Skeletal muscle satellite cell (primary cell): ENCODE data around the gene MUC13.

Experiments used
- H3K27me3 ChIP-seq: 2 replicates; pipeline ENCODE4 v1.7.0; 2013; ENCODE audit warnings: low read length; ENCODE audit not compliant: control insufficient read depth, insufficient read depth
- H3K36me3 ChIP-seq: 2 replicates; pipeline ENCODE4 v1.7.0; 2013; ENCODE audit warnings: mild to moderate bottlenecking, control low read depth, low read length; ENCODE audit not compliant: insufficient read depth
- H3K4me1 ChIP-seq: 2 replicates; pipeline ENCODE4 v1.7.0; 2013; ENCODE audit warnings: low read length; ENCODE audit not compliant: control insufficient read depth, insufficient read depth
- H3K4me2 ChIP-seq: 2 replicates; pipeline ENCODE4 v1.7.0; 2013; ENCODE audit warnings: mild to moderate bottlenecking, low read length
- H3K4me3 ChIP-seq: 2 replicates; pipeline ENCODE4 v1.7.0; 2013; ENCODE audit warnings: low read length
- H3K9ac ChIP-seq: 2 replicates; pipeline ENCODE4 v1.7.0; 2013; ENCODE audit warnings: mild to moderate bottlenecking, low read depth, low read length, moderate library complexity
- H3K9me3 ChIP-seq: replicated peaks from 2 replicates; pipeline ENCODE4 v1.7.0; 2013; ENCODE audit warnings: mild to moderate bottlenecking, control low read depth, low read length

MUC13 gene

GRCh38 chr3:124923833-124924232 lies 10.7 kb downstream of the MUC13 start:
- no peaks in the 10 kb centered on the region for H3K4me1 ChIP-seq

GRCh38 chr3:124920718-124921117 lies 13.8 kb downstream of the MUC13 start:
- no peaks in the 10 kb centered on the region for H3K9me3 ChIP-seq
- H3K36me3 ChIP-seq = no peaks in the 10 kb centered on the region
- no peak overlapping the region for H3K4me2 ChIP-seq
- no peak overlapping the region for H3K4me3 ChIP-seq
- no peaks in the 10 kb centered on the region for H3K4me1 ChIP-seq
- peaks cover 8% of the 10 kb centered on the region for H3K27me3 ChIP-seq
- H3K9ac ChIP-seq = no peak overlapping the region

More at GRCh38 chr3:124923833-124924232, 10.7 kb downstream of the MUC13 start:
- Histone ChIP-seq H3K9ac (no peak overlapping the region), H3K9me3 (no peaks in the 10 kb centered on the region), H3K4me2 (no peak overlapping the region), H3K4me3 (no peak overlapping the region), H3K36me3 (no peaks in the 10 kb centered on the region), H3K27me3 (no peaks in the 10 kb centered on the region)

GRCh38 chr3:124919756-124920155 lies 14.8 kb downstream of the MUC13 start:
- peaks cover 8% of the 10 kb centered on the region for H3K27me3 ChIP-seq
- H3K4me2 ChIP-seq = no peak overlapping the region
- no peaks in the 10 kb centered on the region for H3K4me1 ChIP-seq
- no peak overlapping the region for H3K4me3 ChIP-seq
- H3K36me3 ChIP-seq = no peaks in the 10 kb centered on the region
- no peak overlapping the region for H3K9ac ChIP-seq
- no peaks in the 10 kb centered on the region for H3K9me3 ChIP-seq

- H3K27me3 ChIP-seq = peaks cover 8% of the 10 kb centered on the region
- no peak overlapping the region for H3K4me2 ChIP-seq
- no peak overlapping the region for H3K4me3 ChIP-seq
- no peaks in the 10 kb centered on the region for H3K9me3 ChIP-seq
- H3K4me1 ChIP-seq = no peaks in the 10 kb centered on the region
- H3K9ac ChIP-seq = no peak overlapping the region
- no peaks in the 10 kb centered on the region for H3K36me3 ChIP-seq
Observed at GRCh38 chr3:124918524-124918923, 16.0 kb downstream of the MUC13 start.

- Histone ChIP-seq H3K36me3 (no peaks in the 10 kb centered on the region), H3K4me3 (no peak overlapping the region), H3K9me3 (no peaks in the 10 kb centered on the region), H3K27me3 (peaks cover 12% of the 10 kb centered on the region), H3K9ac (no peak overlapping the region), H3K4me1 (no peaks in the 10 kb centered on the region), H3K4me2 (peak overlapping the region; percentile 1)
Observed at GRCh38 chr3:124916837-124917409, 17.6 kb downstream of the MUC13 start.

- Histone ChIP-seq H3K4me2 (no peak overlapping the region), H3K27me3 (peaks cover 17% of the 10 kb centered on the region), H3K4me1 (no peaks in the 10 kb centered on the region), H3K4me3 (no peak overlapping the region), H3K36me3 (no peaks in the 10 kb centered on the region), H3K9ac (no peak overlapping the region), H3K9me3 (no peaks in the 10 kb centered on the region)
Observed at GRCh38 chr3:124915254-124915653, 19.3 kb downstream of the MUC13 start.

- H3K36me3 ChIP-seq = no peaks in the 10 kb centered on the region
- H3K4me1 ChIP-seq = no peaks in the 10 kb centered on the region
- H3K9ac ChIP-seq = no peak overlapping the region
Observed at GRCh38 chr3:124907957-124908356, 26.6 kb downstream of the MUC13 start.

GRCh38 chr3:124904835-124905492 lies 29.6 kb downstream of the MUC13 start:
- H3K4me3 ChIP-seq = no peak overlapping the region
- no peaks in the 10 kb centered on the region for H3K36me3 ChIP-seq
- peaks cover 3% of the 10 kb centered on the region for H3K4me1 ChIP-seq
- no peak overlapping the region for H3K4me2 ChIP-seq
- no peaks in the 10 kb centered on the region for H3K9me3 ChIP-seq
- H3K27me3 ChIP-seq = peaks cover 10% of the 10 kb centered on the region
- H3K9ac ChIP-seq = no peak overlapping the region

More at GRCh38 chr3:124907957-124908356, 26.6 kb downstream of the MUC13 start:
- H3K27me3 ChIP-seq = peaks cover 19% of the 10 kb centered on the region
- no peak overlapping the region for H3K4me3 ChIP-seq
- no peak overlapping the region for H3K4me2 ChIP-seq
- H3K9me3 ChIP-seq = no peaks in the 10 kb centered on the region

GRCh38 chr3:124903896-124904834 lies 30.4 kb downstream of the MUC13 start:
- Histone ChIP-seq H3K27me3 (peaks cover 10% of the 10 kb centered on the region), H3K4me3 (no peak overlapping the region), H3K9me3 (no peaks in the 10 kb centered on the region), H3K36me3 (no peaks in the 10 kb centered on the region), H3K4me1 (peaks cover 3% of the 10 kb centered on the region), H3K9ac (no peak overlapping the region), H3K4me2 (no peak overlapping the region)

GRCh38 chr3:124896824-124897526 lies 37.6 kb downstream of the MUC13 start:
- H3K4me2 ChIP-seq = no peak overlapping the region
- H3K36me3 ChIP-seq = no peaks in the 10 kb centered on the region
- peaks cover 7% of the 10 kb centered on the region for H3K4me1 ChIP-seq
- H3K4me3 ChIP-seq = no peak overlapping the region
- H3K9ac ChIP-seq = no peak overlapping the region
- H3K9me3 ChIP-seq = no peaks in the 10 kb centered on the region
- H3K27me3 ChIP-seq = no peaks in the 10 kb centered on the region

- Histone ChIP-seq H3K4me2 (no peak overlapping the region), H3K36me3 (no peaks in the 10 kb centered on the region), H3K9me3 (no peaks in the 10 kb centered on the region), H3K27me3 (no peaks in the 10 kb centered on the region), H3K4me1 (peaks cover 5% of the 10 kb centered on the region), H3K9ac (no peak overlapping the region), H3K4me3 (no peak overlapping the region)
Observed at GRCh38 chr3:124895756-124896155, 38.8 kb downstream of the MUC13 start.
